Lower leg skin (tissue), 4 donors: ENCODE data around the gene ZFYVE9. TPM values are rescaled to one million over a fixed set of nuclear protein-coding genes. Genes with fewer than 3 reads are reported as not detected.

Experiments used
- DNase-seq, 2 donors: peaks; one replicate each; pipeline ENCODE4 v3.0.0-alpha.2; 2019; ENCODE audit warnings: low spot score in 2 of 2
- H3K4me3 ChIP-seq: fragments of 200-600 bp; sonication (generic); 2 replicates; pipeline ENCODE4 v1.5.1; 2017; ENCODE audit warnings: mild to moderate bottlenecking, low read depth; ENCODE audit not compliant: poor library complexity, severe bottlenecking
- CTCF ChIP-seq, 3 donors: fragments of 450-650 bp; IDR thresholded peaks; one replicate each; pipeline ENCODE4 v1.5.1; 2016; ENCODE audit warnings: antibody characterized with exemption in 3 of 3, mild to moderate bottlenecking in 3 of 3, moderate library complexity in 2 of 3
- POLR2A ChIP-seq, 2 donors: fragments of 450-650 bp; IDR thresholded peaks; one replicate each; pipeline ENCODE4 v1.6.1; 2016 to 2017; ENCODE audit warnings: antibody characterized with exemption in 2 of 2, mild to moderate bottlenecking in 1 of 2, moderate library complexity in 1 of 2
- WGBS, 2 donors: methylation state at CpG; one replicate each; pipeline ENCODE4 v1.1.5; 2018; 5-methylcytosine and 5-hydroxymethylcytosine counted together
- intact Hi-C: fragments of 100-400 bp; cut with DNase I; formaldehyde crosslinking; loops from one replicate; pipeline ENCODE4 v1.15.0; 2023; ENCODE audit warnings: low total_unique reads
- total RNA-seq, 4 donors: library from RNA; depleted of rRNA; stranded (reverse); fragments of >200 nt; gene quantifications; one replicate each; pipeline ENCODE4 v1.1.0, GENCODE V29; 2016

The ZFYVE9 gene
- total RNA-seq, 4 donors from 2014 or later: 23.7 to 38.2 (median 30.7) TPM

- no peak for DNase-seq
- TF ChIP-seq CTCF (IDR thresholded peaks at IDR 0.05) (no peak), POLR2A (IDR thresholded peaks at IDR 0.05) (no peak)
- H3K4me3 ChIP-seq: no peak overlapping the region
- 60 to 67% methylated on average over 2 of the region's 2 CpGs for WGBS, 2 donors
- intact Hi-C loops: no loop called here
Observed at GRCh38 chr1:52186449-52186848, 44.6 kb downstream of the ZFYVE9 start.

GRCh38 chr1:52189898-52190480 lies 48.1 kb downstream of the ZFYVE9 start:
- 91 to 93% methylated on average over 5 of the region's 5 CpGs for WGBS, 2 donors
- TF ChIP-seq POLR2A (IDR thresholded peaks at IDR 0.05): no peak
- no peak for TF ChIP-seq CTCF (IDR thresholded peaks at IDR 0.05)
- no peak for DNase-seq
- H3K4me3 ChIP-seq: no peak overlapping the region
- intact Hi-C loops: no loop called here

- no peak for DNase-seq
- H3K4me3 ChIP-seq: no peak overlapping the region
- 74 to 80% methylated on average over 4 of the region's 4 CpGs for WGBS, 2 donors
- TF ChIP-seq POLR2A (IDR thresholded peaks at IDR 0.05): no peak
- no peak for TF ChIP-seq CTCF (IDR thresholded peaks at IDR 0.05)
- intact Hi-C loops: no loop called here
Observed at GRCh38 chr1:52190500-52191252, 48.8 kb downstream of the ZFYVE9 start.

GRCh38 chr1:52191395-52191965 lies 49.6 kb downstream of the ZFYVE9 start:
- H3K4me3 ChIP-seq: no peak overlapping the region
- intact Hi-C loops: no loop called here
- TF ChIP-seq CTCF (IDR thresholded peaks at IDR 0.05): no peak
- no peak for DNase-seq
- 55 to 62% methylated on average over 2 of the region's 2 CpGs for WGBS, 2 donors

- TF ChIP-seq POLR2A (IDR thresholded peaks at IDR 0.05) (no peak), CTCF (IDR thresholded peaks at IDR 0.05) (no peak)
- DNase-seq: no peak
- intact Hi-C loops: no loop called here
- WGBS, 2 donors: 88 to 93% methylated on average over 2 of the region's 2 CpGs
- no peak overlapping the region for H3K4me3 ChIP-seq
Observed at GRCh38 chr1:52192024-52192423, 50.1 kb downstream of the ZFYVE9 start.
